ENCODE measurements around the gene CTPS2. TPM values are rescaled to one million over a fixed set of nuclear protein-coding genes. Genes with fewer than 3 reads are reported as not detected.
"Not testable (repeated sequence)": the region's sequence is repeated elsewhere in the genome, so short reads cannot be mapped to it uniquely, and the experiment has no call there.

Gene CTPS2, protein sequence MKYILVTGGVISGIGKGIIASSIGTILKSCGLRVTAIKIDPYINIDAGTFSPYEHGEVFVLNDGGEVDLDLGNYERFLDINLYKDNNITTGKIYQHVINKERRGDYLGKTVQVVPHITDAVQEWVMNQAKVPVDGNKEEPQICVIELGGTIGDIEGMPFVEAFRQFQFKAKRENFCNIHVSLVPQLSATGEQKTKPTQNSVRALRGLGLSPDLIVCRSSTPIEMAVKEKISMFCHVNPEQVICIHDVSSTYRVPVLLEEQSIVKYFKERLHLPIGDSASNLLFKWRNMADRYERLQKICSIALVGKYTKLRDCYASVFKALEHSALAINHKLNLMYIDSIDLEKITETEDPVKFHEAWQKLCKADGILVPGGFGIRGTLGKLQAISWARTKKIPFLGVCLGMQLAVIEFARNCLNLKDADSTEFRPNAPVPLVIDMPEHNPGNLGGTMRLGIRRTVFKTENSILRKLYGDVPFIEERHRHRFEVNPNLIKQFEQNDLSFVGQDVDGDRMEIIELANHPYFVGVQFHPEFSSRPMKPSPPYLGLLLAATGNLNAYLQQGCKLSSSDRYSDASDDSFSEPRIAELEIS
- 10 to 100 TPM in 4 of 7 donors, 1 to 10 TPM in 3; 5.6 to 11.7 (median 10.6) TPM for total RNA-seq
- 1 to 10 TPM; 5.3 to 9.8 (median 6.8) TPM for polyA plus RNA-seq
- long read RNA-seq, donor 1, partial matches to known transcripts = 0 of 5 reads
- long read RNA-seq, donor 1, other reads (novel, unspliced or antisense) = 0 of 5 reads
- long read RNA-seq, donor 2, partial matches to known transcripts = 0 of 2 reads
- long read RNA-seq, donor 2, other reads (novel, unspliced or antisense) = 0 of 2 reads

DNA sequence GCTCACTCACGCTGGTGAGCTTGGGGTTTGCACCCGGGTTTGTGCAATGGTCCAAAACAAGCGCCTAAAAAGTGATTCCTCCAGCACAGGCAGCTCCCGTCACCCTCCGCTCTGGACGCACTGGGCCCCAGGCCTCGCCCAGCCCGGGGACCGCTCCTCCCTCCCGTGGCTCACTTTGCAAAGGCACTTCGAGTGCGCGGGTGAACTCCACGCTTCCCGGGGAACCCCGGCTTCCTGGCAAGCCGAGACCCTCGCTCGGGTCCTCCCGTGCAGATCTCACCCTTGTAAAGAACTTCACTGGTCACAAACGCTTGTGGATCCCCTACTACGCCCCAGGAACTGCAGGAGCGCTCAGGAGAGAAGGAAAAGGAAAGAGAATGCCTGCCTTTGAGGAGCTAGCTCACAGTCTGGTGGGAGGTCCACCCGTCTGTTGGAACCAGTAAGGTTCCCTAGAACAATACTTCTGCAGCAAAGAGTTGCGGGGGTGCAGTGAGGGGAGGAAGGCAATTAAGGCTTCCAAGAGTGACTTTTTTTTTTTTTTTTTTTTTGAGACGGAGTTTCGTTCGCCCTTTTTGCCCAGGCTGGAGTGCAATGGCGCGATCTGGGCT is at the start of gene CTPS2:
TSS of gene CTPS2 (minus strand) at position 122 of the 608 bp plus-strand sequence. CDS start 9,767 bp downstream, outside the sequence.
- intact Hi-C loops (cut with DNase I; ENCODE audit: low total_unique reads) = no loop called here
- 5 to 17% (median 9%) methylated on average over 6 to 30 of the region's 30 CpGs for WGBS, 5 donors

DNA sequence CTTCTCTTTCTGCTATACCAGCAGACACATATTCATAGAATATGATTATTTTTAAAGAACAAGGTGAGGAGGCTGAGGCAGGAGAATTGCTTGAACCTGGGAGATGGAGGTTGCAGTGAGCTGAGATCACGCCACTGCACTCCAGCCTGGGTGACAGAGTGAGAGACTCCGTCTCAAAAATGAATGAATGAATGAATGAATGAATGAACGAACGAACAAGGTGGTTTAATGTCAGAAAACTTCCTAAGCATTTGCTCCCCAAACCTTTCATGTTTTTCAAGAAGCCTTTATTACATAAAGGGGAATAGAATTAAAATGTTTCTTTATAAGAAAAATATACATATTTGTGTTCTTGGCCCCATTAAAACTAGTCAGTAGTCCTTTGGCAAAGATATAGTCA is 49.0 kb upstream of the CTPS2 start:
- peaks cover 5 to 59% (median 40%) of the 10 kb centered on the region in 6 donors for H3K36me3 ChIP-seq
- 87 to 96% (median 95%) methylated on average over 4 of the region's 4 CpGs for WGBS, 5 donors
- H3K27me3 ChIP-seq (replicated peaks in 1 of 7); H3K4me1 ChIP-seq; H3K27ac ChIP-seq; intact Hi-C loops (cut with DNase I; ENCODE audit: low total_unique reads); H3K9me3 ChIP-seq; H3K4me3 ChIP-seq; DNase-seq: not testable (repeated sequence)

More for the DNA sequence above, at the start of gene CTPS2:
- Histone ChIP-seq H3K36me3 (peaks cover 0 to 2% (median 0%) of the 10 kb centered on the region in 6 donors), H3K4me3 (peak within 1 kb of the TSS; percentile 48 to 74 (median 60)), H3K4me1 (peaks cover 0 to 13% (median 1%) of the 10 kb centered on the region in 6 donors), H3K9me3 (no peaks in the 10 kb centered on the region), H3K27me3 (replicated peaks in 1 of 7) (peaks cover 0 to 27% (median 14%) of the 10 kb centered on the region in 7 donors), H3K27ac (peak within 1 kb of the TSS; percentile 21 to 82 (median 74))
- DNase-seq = peak; percentile 88
- TF ChIP-seq POLR2AphosphoS5 (IDR thresholded peaks at IDR 0.05) (peak; percentile 59 to 78 (median 72)), POLR2A (IDR thresholded peaks at IDR 0.05) (no peak)
- TF ChIP-seq, protein P1, sequence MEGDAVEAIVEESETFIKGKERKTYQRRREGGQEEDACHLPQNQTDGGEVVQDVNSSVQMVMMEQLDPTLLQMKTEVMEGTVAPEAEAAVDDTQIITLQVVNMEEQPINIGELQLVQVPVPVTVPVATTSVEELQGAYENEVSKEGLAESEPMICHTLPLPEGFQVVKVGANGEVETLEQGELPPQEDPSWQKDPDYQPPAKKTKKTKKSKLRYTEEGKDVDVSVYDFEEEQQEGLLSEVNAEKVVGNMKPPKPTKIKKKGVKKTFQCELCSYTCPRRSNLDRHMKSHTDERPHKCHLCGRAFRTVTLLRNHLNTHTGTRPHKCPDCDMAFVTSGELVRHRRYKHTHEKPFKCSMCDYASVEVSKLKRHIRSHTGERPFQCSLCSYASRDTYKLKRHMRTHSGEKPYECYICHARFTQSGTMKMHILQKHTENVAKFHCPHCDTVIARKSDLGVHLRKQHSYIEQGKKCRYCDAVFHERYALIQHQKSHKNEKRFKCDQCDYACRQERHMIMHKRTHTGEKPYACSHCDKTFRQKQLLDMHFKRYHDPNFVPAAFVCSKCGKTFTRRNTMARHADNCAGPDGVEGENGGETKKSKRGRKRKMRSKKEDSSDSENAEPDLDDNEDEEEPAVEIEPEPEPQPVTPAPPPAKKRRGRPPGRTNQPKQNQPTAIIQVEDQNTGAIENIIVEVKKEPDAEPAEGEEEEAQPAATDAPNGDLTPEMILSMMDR (IDR thresholded peaks at IDR 0.05 in 8 of 11, conservative IDR thresholded peaks at IDR 0.05 in 3 of 11) = peak in 1 of 11 experiments; percentile 11

DNA sequence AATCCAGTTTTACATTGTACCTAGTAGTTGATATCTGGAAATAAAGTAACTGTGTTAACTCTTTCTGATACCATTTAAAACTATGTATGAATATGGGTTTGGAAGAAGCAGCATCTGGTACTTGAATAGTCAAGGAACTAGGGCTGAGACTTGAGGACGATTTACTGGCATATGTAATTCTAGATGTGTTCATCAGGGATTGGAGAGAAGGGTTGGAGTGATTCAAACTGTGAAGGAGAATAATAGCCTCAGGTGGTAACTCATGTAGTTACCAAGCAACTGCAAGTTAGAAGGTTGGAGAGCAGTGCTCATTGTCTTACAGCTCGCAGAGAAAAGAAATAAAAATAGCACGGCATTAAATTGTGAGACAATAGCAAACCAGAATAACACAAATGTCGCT is 44.3 kb upstream of the CTPS2 start:
- TF ChIP-seq POLR2A (IDR thresholded peaks at IDR 0.05) = no peak
- TF ChIP-seq, protein P1 (IDR thresholded peaks at IDR 0.05 in 8 of 11, conservative IDR thresholded peaks at IDR 0.05 in 3 of 11) = no peak
- no peak for TF ChIP-seq POLR2AphosphoS5 (IDR thresholded peaks at IDR 0.05)
- no peaks in the 10 kb centered on the region for H3K9me3 ChIP-seq
- no peaks in the 10 kb centered on the region for H3K27me3 ChIP-seq (replicated peaks in 1 of 7)
- no peak for DNase-seq
- no peak overlapping the region for H3K27ac ChIP-seq
- WGBS, 5 donors = 91 to 100% (median 94%) methylated on average over 4 of the region's 4 CpGs
- intact Hi-C loops (cut with DNase I; ENCODE audit: low total_unique reads) = no loop called here
- no peaks in the 10 kb centered on the region for H3K4me1 ChIP-seq
- H3K36me3 ChIP-seq = peaks cover 7 to 99% (median 64%) of the 10 kb centered on the region in 6 donors
- no peak overlapping the region for H3K4me3 ChIP-seq

DNA sequence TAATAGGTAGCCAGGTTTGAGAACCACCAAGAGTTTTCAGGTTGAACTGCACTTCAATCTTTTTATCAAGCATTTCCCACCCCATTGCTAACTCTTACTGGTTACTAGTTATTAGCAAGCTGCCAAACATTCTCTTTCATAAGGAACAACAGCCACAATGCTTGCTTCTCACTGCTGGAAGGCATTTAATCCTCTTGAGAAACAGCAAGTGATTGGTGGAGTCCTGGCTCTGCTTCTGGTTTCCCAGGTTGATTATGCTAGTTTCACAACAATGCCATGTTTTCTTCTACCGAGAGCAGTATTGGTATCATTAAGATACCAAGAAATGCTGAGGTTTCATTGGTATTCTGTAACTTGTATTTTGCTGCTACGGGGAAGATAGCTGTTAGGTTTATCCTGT is 41.5 kb upstream of the CTPS2 start:
- no peaks in the 10 kb centered on the region for H3K27me3 ChIP-seq (replicated peaks in 1 of 7)
- intact Hi-C loops (cut with DNase I; ENCODE audit: low total_unique reads) = no loop called here
- no peak overlapping the region for H3K27ac ChIP-seq
- peaks cover 5 to 93% (median 52%) of the 10 kb centered on the region in 6 donors for H3K36me3 ChIP-seq
- DNase-seq = no peak
- TF ChIP-seq POLR2AphosphoS5 (IDR thresholded peaks at IDR 0.05) = no peak
- no peak for TF ChIP-seq POLR2A (IDR thresholded peaks at IDR 0.05)
- TF ChIP-seq, protein P1 (IDR thresholded peaks at IDR 0.05 in 8 of 11, conservative IDR thresholded peaks at IDR 0.05 in 3 of 11) = no peak
- WGBS, 5 donors = 92 to 100% (median 95%) methylated on average over 1 to 2 of the region's 2 CpGs
- no peaks in the 10 kb centered on the region for H3K9me3 ChIP-seq
- H3K4me3 ChIP-seq = no peak overlapping the region
- no peaks in the 10 kb centered on the region for H3K4me1 ChIP-seq

All from spleen (tissue), 13 donors.